IPS-11a (cell line): ENCODE measurements around the gene NLGN4Y.

Experiments used
- H3K4me3 ChIP-seq: one replicate; pipeline ENCODE4 v1.5.1; 2013; ENCODE audit warnings: low read depth, low read length, control low read depth

NLGN4Y gene

DNA sequence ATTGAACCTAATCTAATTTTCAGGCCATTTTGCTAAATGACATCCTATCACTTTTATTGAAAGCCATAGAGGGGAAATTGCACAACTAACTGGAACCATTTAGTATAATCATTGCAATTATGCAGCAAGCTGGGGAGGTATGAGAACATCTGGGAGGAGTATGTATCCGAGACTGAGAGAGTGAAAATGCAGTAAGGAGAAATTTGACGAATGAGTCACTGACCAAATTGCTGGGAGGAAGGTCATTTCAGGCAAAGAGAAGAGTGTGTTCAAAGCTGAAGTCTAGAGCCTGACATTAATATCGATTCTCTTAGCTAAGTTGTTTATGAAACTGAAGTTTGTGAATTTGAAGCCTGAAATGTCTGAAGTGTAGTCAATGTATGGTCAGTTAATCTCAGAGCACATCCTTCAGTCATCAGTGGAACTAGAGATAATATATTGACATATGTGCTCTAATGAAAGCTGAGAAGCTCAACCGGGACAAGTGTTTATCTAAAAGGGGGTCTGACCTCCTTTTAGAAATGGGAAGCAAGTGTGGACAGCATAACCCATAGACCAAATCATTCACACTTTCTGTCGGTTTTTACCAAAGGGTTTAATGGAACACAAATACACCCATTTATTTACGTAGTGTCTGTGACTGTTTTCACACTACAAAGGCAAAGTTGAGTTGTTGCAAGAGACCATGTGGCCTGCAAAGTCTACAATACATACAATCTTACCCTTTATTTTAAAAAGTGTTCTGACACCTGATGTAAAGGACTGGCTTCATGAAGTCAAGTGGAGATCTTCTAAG, 120.0 kb downstream of the NLGN4Y start:
- H3K4me3 ChIP-seq = no peak overlapping the region

- H3K4me3 ChIP-seq = no peak overlapping the region
These were observed 154.9 kb downstream of the NLGN4Y start for GRCh38 chrY:14679181-14679580.

DNA sequence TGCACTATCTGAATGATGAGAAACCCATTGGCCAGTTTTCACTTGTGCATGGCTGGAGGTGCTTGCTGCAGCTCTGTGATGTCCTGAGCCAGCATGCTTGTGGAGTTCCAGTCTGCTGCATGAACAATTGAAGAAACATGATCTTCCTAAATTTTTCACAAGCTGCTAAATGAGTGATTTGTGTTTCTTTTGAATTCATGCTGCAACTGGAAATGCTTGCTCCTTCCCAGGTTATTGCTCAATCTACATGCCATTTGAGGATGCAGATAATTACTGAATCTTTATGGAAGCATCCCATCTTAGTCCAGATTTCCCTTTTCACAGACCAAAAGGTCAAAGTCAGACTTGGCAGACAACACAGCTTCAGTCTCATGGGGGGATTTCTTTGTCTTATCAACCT, 170.2 kb downstream of the NLGN4Y start:
- no peak overlapping the region for H3K4me3 ChIP-seq

- no peak overlapping the region for H3K4me3 ChIP-seq
These were observed 183.8 kb downstream of the NLGN4Y start for GRCh38 chrY:14708158-14708557.

GRCh38 chrY:14741596-14741995, 217.3 kb downstream of the NLGN4Y start:
- H3K4me3 ChIP-seq = no peak overlapping the region

DNA sequence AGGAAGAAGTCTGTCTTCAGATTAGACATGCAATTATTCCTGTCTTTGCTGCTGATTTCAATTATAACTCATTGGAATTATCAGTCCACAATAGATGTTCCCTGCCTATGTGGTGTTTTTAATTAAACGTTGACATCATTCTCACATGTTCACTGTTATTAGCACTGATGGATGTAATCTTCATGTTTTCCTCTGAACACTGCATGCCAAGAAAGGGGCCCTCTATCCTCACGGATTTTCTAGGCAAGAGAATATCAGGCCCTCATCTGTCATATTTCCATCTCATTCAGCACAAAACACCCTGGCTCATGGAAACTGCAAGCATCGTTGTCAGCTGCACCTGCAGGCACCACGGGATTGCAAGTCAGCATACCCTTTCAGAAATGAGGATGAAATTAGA, 224.0 kb downstream of the NLGN4Y start:
- no peak overlapping the region for H3K4me3 ChIP-seq

GRCh38 chrY:14755571-14755970, 231.2 kb downstream of the NLGN4Y start:
- no peak overlapping the region for H3K4me3 ChIP-seq

DNA sequence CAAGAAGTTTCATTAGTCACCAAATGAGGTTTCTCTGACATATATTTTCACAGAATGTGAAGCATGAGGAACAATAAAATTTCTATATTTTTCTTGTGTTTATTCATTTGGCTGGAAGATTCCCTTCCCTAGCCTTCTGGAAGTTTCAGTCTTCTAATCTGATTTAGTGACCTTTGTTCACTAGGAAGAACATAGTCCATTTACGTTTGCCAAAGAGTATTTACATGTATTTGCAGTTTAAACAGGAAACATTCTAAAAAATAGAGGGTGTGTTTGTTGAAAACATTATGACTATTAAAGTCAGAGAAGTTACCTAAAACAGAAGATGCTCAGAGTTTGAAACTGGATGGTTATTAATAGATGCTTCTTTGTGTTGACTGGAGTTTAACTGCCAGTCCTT, 238.6 kb downstream of the NLGN4Y start:
- no peak overlapping the region for H3K4me3 ChIP-seq

DNA sequence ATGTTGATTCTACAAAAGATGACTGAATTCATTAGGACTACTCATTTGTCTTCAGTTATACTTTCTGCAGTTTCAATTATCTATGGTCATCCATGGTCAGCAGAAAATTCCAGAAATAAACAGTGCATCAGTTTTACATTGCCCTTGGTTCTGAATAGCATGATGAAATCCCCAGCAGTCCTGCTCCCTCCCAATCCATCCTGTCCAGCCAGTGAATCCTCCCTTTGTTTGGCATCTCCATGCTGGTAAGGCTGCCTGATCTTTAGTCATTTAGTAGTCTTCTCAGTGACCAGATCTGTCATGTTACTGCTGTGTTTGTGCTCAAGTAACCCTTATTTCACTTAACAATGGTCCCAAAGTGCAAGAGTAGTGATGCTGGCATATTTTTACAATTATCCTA, 239.3 kb downstream of the NLGN4Y start:
- no peak overlapping the region for H3K4me3 ChIP-seq

DNA sequence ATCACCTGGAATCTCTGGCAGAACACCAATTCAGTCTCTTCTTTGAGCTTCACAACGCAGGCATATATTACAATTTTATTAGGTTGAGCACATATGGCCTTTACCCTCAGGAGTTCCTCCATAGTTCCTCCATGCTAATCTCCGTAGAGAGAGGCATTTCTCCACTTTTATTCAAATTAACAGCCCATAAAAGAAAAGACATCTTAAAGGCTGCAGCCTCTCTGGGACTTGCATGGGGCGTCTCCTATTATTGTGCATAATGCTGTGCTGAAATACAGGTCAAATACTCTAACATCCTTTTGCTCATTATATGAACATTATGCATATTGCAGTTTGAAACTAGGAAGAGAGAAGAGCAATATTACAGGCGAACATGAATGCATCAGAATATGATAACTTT, 253.9 kb downstream of the NLGN4Y start:
- H3K4me3 ChIP-seq = no peak overlapping the region

DNA sequence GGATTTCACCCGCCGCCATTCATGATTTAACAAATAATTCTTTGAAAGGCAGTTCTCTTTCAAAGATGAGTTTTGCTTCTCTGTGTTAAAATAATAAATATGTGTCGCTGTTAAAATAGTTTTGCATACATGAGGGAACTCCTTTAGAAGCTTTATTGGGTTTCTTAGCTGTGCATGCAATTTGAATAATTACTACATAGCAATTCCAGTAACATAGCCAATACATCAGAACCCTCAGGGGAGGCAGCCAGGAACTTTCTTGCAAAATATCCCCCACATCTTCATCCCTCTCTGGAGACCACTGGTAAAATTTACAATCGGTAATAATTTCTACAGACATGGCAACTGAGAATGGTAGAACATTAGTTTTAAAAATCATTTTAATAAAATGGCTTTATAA, 268.8 kb downstream of the NLGN4Y start:
- no peak overlapping the region for H3K4me3 ChIP-seq

GRCh38 chrY:14793674-14794073, 269.3 kb downstream of the NLGN4Y start:
- H3K4me3 ChIP-seq = no peak overlapping the region

DNA sequence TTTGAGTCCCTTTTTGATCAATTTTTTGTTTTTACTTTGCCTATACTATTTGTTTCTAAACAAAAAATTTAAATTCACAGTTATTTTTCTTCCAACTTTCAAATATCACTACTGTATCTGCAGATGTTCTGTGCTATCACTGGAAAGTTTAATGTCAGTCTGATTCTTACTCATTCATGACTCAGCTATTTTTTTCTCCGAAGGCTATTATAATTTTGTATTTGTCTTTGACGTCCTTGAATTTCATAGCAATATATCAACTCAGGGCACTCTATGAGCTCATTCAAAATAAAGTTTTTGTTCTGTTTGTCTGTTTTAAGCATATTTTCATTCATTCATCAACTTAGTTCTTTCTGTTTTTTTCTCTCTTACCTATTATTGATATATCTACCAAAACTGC, 273.7 kb downstream of the NLGN4Y start:
- H3K4me3 ChIP-seq = no peak overlapping the region

DNA sequence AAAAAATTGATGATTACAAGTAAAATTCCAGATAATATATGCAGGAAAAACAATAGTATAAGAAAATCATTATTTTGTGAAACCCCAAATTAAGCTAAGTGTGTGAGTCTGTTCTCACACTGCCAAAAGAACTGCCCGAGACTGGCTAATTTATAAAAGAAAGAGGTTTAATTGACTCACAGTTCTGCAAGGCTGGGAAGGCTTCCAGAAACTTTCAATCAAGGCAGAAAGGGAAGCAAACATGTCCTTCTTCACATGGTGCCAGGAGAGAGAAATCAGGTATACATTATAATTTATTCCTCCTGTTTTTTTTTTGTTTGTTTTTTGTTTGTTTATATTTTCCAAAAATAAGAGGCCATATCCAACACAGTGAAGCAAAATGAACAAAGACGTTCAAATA, 276.8 kb downstream of the NLGN4Y start:
- H3K4me3 ChIP-seq = no peak overlapping the region

DNA sequence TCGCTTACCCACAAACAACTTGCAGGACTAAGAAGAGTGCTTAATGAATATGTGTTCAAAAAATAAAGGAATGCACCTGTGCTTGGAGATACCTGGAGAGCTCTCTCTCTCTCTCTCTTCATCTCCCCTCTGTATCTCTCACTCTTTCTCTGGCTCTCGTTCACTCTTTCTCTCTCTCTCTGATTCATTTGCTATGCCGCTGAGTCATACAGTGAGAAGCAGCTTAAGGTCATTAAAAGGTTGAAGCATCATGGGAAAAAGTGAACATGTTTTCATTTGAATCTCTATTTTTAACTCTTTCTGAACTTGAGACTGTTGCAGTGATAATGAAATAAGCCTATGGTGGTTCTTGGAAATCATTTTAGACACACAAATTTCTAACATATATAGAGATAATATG, 277.8 kb downstream of the NLGN4Y start:
- no peak overlapping the region for H3K4me3 ChIP-seq

DNA sequence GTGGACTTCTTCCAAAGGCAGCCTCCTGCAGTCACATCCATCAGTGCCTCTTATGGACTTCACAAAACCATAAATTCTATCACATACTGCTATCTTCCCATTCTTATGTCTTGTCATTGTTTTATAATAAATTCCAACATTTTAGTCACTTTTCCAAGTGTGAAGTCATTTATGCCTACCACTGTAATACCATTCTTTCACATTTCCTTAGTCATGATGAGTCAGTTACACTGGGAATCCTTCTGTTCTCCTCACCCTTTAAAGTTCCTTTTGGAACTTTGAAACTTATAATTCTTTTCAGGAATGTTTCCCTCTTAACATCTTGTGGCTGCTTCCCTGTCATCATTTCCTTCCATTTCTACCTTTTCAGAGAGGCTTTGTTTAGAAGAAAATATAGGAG, 279.7 kb downstream of the NLGN4Y start:
- H3K4me3 ChIP-seq = no peak overlapping the region

DNA sequence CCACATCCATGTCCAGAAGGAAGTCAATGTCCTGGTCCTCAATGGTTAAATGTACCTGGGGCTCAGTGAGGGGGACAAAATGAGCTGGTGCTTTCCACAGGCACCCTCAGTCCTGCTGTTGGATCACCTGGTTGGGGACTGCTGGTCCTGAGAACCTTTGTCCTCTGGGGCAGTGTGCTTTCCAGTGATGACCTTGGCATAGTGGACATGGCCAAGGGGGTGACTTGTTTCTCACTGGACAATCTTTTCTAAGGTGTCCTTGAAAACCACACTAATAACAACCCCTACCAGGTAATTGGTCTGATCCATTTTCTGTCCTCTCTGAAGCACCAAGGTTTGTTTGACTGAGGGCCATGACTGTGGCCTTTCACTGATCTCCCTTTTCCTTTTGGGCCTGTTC, 294.1 kb downstream of the NLGN4Y start:
- no peak overlapping the region for H3K4me3 ChIP-seq

- no peak overlapping the region for H3K4me3 ChIP-seq
These were observed 297.9 kb downstream of the NLGN4Y start for GRCh38 chrY:14822201-14822600.

DNA sequence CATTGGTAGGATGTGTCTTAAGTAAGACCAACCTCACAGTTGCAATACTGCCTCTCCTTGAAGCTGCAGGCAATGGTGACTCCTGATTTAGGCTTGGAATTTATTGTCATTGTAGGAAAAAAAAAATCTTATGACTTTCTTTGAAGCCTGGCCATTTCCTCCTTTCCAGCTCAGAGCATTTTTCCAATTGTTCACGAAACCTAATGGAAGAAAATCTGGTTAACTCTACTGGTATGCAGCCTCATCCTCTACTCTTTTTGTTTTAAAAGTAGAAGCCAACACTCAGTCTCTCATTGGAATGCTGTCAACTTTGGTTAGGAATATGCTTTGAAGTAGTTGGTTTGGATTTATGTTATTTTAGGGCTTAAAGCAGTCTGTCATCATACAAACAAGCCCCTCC, 298.6 kb downstream of the NLGN4Y start:
- no peak overlapping the region for H3K4me3 ChIP-seq

- H3K4me3 ChIP-seq = no peak overlapping the region
These were observed 300.3 kb downstream of the NLGN4Y start for GRCh38 chrY:14824583-14824982.

- no peak overlapping the region for H3K4me3 ChIP-seq
These were observed 301.4 kb downstream of the NLGN4Y start for GRCh38 chrY:14825728-14826127.

GRCh38 chrY:14828531-14828930, 304.2 kb downstream of the NLGN4Y start:
- no peak overlapping the region for H3K4me3 ChIP-seq

DNA sequence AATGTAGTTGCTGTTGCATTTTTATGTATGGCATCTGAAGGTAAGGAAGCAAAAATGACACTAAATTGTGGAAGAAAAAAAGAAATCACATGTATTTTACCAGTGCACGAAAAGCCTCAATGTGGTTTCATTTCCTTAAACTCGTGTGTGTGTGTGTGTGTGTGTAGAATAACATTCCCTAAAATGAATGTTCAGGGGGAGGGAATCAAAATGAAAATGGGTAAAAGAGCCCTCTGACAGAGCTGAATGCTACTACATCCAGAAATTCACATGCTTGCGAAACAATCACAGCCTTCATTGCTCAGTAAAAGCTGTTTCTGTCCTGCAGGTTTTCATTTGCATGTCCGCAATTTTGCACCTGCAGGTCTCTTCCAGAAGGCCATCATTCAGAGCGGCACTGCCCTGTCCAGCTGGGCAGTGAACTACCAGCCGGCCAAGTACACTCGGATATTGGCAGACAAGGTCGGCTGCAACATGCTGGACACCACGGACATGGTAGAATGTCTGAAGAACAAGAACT, 305.1 kb downstream of the NLGN4Y start:
- H3K4me3 ChIP-seq = no peak overlapping the region
